ENCODE results near the gene IFRD1.

GRCh38 chr7:112437072-112437471, 13.2 kb upstream of the IFRD1 start:
- TF ChIP-seq CTCF (IDR thresholded peaks at IDR 0.05; ENCODE audit: insufficient read depth, low read length, poor library complexity, severe bottlenecking) (no peak), EZH2phosphoT487 (conservative IDR thresholded peaks at IDR 0.05; ENCODE audit: low read length) (no peak)

Data from SU-DHL-6 (cell line).